ENCODE results near the gene FURIN. TPM values are rescaled to one million over a fixed set of nuclear protein-coding genes. Genes with fewer than 3 reads are reported as not detected.

The FURIN gene
- total RNA-seq, result 28.3 and 40.0 TPM in 2 replicates

DNA sequence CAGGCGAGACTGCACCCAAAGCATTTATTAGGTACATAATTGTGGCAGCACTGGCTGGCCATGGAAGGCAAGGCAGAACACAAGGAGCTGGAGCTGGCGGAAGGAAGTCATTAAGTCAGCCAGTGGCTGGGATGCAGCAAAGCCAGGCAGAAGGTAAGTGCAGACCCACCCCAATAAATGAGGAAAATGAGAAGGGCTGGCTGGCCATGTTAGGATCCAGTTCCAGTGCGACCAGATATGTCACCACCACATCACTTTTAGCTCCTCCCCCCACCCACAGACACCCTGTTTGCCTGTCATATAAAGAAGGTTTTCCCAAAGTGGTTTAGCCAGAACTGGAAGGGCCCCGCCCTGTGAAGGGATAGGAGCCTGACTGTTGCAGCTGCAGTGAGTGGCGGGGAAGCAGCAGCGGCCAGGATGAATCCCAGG lies at the start of gene FURIN:
Gene FURIN (plus strand): TSS at position 328 of the 429 bp plus-strand sequence. CDS start 7,153 bp downstream, outside the sequence.

DNA sequence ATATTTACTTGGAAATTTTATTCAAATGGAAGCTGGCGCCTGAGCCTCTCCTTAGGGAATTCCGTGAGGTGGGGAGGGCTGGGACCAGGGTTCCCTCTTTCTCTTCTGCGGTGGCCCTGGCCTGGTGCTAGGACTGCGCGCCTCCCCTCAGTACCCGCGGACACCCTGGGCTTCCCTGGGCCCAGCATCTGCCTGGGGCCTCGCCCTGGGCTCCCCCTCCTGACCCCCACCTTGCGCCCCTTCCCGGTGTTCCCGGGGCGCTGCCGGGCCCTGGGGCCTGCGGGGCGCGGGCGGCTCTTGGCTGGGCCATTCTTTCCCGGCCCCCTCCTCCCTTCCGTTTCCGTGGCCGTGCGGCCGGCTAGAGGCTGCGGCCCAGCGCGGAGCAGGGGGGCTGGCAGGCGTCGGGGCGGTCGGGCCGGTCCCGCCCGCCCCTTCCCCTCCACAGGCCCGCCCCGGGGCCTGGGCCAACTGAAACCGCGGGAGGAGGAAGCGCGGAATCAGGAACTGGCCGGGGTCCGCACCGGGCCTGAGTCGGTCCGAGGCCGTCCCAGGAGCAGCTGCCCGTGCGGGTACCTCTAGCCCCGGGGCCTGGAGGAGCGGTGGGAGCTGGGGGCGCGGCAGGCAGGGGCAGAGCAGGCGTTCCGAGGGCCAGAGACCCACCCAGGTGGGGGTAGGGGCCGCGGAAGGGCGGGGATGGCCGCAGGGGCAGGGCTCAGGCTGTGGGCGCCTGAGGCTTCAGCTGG lies 15.8 kb downstream of the FURIN start, which contains the start of gene FES:
Gene FES (plus strand): TSS at position 529 of the 743 bp plus-strand sequence. CDS start 542 bp downstream, outside the sequence.

DNA sequence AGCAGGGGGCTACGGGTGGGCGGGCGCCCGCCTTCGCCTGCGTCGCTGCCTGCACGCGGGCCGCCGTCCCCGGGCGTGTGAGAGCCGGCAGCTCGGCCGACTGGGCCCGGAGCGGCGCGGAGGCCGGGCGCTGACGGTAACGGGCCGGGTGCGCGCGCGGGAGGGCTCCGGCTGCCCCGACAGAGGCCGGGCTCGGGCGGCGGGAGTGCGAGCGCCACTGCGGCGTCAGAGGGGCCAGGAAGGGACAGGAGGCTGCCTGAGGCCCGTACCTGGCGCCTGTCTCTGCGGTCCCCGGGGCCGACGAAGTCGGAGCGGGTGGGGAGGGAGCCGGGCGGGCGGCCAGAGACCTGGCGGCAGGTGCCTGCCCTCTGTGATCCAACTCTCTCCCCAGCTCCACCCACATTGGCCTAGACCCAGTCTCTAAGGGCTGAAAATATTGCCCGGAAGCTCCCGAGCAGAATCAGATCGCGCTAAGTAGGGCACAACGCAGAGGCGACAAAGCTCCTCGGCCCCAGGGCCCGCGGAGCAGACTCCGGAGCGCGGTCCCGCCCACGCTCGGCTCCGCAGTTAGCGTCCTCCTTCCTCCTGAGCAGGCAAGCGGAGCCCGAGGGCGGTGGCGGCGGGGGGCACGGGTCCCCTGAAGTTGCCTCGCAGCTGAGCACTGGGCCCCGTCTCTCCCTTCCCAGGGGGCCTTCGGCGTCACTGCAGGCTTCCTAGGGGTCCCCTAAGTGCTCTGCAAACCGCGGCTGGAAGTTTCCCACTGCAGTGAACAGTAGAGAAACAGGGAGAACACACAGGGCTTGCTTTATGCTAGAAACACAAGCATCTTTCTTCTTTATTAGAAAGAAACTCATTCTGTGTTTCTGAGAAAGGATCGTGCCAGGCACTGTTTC lies 34.7 kb downstream of the FURIN start, which contains the start of gene MAN2A2:
Gene MAN2A2 (plus strand): TSS at position 463 of the 893 bp plus-strand sequence. CDS start 906 bp downstream, outside the sequence.

DNA sequence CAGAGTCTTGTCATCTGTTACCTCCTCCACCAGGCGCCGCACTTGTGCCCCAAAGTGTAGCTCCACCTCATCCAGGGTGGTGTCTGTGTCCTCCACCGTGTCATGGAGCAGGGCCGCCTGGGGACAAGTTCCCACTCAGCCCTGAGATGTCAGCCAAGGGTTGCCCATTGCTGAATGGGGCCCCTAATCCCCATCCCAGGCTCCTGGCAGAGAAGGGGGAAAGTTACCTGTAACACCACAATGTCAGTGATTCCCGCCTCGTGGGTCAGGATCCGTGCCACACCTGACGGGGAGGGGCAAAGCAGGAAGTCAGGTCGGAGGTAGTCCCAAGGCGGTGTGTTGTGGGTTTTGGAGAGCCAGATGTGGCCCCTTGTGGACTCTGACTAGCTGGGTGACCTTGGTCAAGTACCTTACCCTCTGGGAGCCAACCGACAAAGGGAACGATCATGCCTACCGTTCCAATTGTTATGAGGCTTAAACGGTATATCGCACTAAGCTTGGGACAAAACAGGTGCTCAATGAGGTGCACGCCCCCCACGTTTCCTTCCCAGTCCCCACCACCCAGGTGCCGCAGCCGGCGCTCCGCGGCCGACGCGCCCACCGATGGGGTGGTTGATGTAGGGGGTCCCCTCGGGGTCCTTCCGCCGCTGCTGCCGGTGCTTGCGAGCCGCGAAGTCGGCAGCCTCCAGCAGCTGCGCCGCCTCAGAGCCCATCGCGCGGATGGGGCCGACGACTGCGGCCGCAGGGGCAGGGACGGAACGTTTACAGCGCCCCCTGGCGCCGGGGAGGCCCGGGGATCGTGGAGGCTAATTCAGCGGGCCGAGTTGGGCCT lies 63.7 kb downstream of the FURIN start, which contains the start of gene HDDC3:
Gene HDDC3 (minus strand): TSS at position 722 of the 832 bp plus-strand sequence. CDS start 9 bp downstream, at position 713.

Small RNA genes lying within 50 kb of the gene (small RNA-seq; reads per million reads assigned to genes)
- gene RN7SL363P, result not detected

Other genes with a start within 250 kb of the FURIN start
- gene BLM, start 151.2 kb upstream of the FURIN start, total RNA-seq, result 2.2 and 3.5 TPM in 2 replicates
- 26.1 and 27.6 TPM in 2 replicates for gene FES, start 15.9 kb downstream of the FURIN start, total RNA-seq
- 8.2 and 9.3 TPM in 2 replicates for gene MAN2A2, start 34.7 kb downstream of the FURIN start, total RNA-seq
- gene HDDC3, start 64.0 kb downstream of the FURIN start, total RNA-seq, result 7.7 and 8.9 TPM in 2 replicates
- 67.1 and 67.7 TPM in 2 replicates for gene UNC45A, start 66.7 kb downstream of the FURIN start, total RNA-seq
- 9.8 and 11.1 TPM in 2 replicates for gene RCCD1, start 86.3 kb downstream of the FURIN start, total RNA-seq
- gene PRC1, start 125.9 kb downstream of the FURIN start, total RNA-seq, result 53.7 and 89.8 TPM in 2 replicates
- gene VPS33B, start 154.0 kb downstream of the FURIN start, total RNA-seq, result 7.5 and 8.0 TPM in 2 replicates
- gene SV2B, start 231.7 kb downstream of the FURIN start, total RNA-seq, result under 0.01 TPM in 1 of 2 replicates, not detected in the other

Measured in articular chondrocyte of knee joint (primary cell).